K562 (cell line): ENCODE measurements around the gene ECI2. TPM values are rescaled to one million over a fixed set of nuclear protein-coding genes. Genes with fewer than 3 reads are reported as not detected.

Source experiments
- ATAC-seq: fragments of 200-7000 bp; cut with Tn5 transposase; 3 replicates; pipeline ENCODE4 v1.9.1; 2020; ENCODE audit warnings: moderate library complexity
- BruUV-seq: library from RNA; stranded (reverse); fragments of 400-500 nt; replicated peaks from 2 replicates; lab custom pipeline; 2021; lab: Mats Ljungman, UMichigan
- CTCF ChIA-PET: fragments of 300-600 bp; formaldehyde crosslinking; extraction: SDS; loops from one replicate; lab custom pipeline; 2021; ENCODE audit warnings: low intra/inter-chr PET ratio; lab: Yijun Ruan, JAX
- POLR2A ChIA-PET: fragments of 300-600, 350-650 bp; sonication (Branson Sonifier 250); formaldehyde crosslinking; extraction: SDS; loops from one replicate; lab custom pipeline; 2021; ENCODE audit warnings: antibody characterized with exemption, inconsistent platforms; lab: Yijun Ruan, JAX
- DNase-seq, 4 experiments: peaks; one replicate each; pipeline versions ENCODE4 v3.0.0 to v3.0.0-alpha.2; 2011 to 2018; ENCODE audit warnings: low spot score in 3 of 4, mixed read lengths in 3 of 4; ENCODE audit errors: extremely low read depth in 1 of 4
- FAIRE-seq: peaks from 2 replicates; lab custom pipeline; 2011; peaks lifted over from hg19 to GRCh38; lab: Jason Lieb, UNC
- H2AFZ ChIP-seq: 2 replicates; pipeline ENCODE4 v1.6.0; 2011; ENCODE audit warnings: low read depth, low read length, control low read depth, inconsistent platforms
- H3K27ac ChIP-seq: fragments of 200-600 bp; 3 replicates; pipeline ENCODE4 v1.8.0; 2011; ENCODE audit warnings: low read depth, mild to moderate bottlenecking, control low read depth, inconsistent platforms, low read length, moderate library complexity, mixed read lengths; ENCODE audit errors: extremely low read depth
- H3K27me3 ChIP-seq, 2 experiments: fragments of 300-600 bp in 1 of 2; 2 replicates in 1 of 2; 3 replicates in 1 of 2; pipeline versions ENCODE4 v1.6.0 to v1.8.0; 2011; ENCODE audit warnings: inconsistent platforms in 2 of 2, low read length in 2 of 2, mild to moderate bottlenecking in 1 of 2, mixed read lengths in 1 of 2, moderate library complexity in 1 of 2; ENCODE audit not compliant: control insufficient read depth in 2 of 2, insufficient read depth in 2 of 2
- H3K36me3 ChIP-seq: fragments of 300-600 bp; 3 replicates; pipeline ENCODE4 v1.8.0; 2011; ENCODE audit warnings: mild to moderate bottlenecking, low read length, inconsistent platforms; ENCODE audit not compliant: control insufficient read depth, insufficient read depth
- H3K4me1 ChIP-seq, 2 experiments: fragments of 200-600 bp in 1 of 2; replicated peaks in 1 of 2; 2 replicates in 1 of 2; 3 replicates in 1 of 2; pipeline versions ENCODE4 v1.5.1 to v1.8.0; 2011; ENCODE audit warnings: inconsistent platforms in 2 of 2, low read length in 2 of 2, mild to moderate bottlenecking in 1 of 2, mixed read lengths in 1 of 2, moderate library complexity in 1 of 2; ENCODE audit not compliant: control insufficient read depth in 2 of 2, insufficient read depth in 2 of 2
- H3K4me2 ChIP-seq: 2 replicates; pipeline ENCODE4 v1.6.1; 2011; ENCODE audit warnings: low read length, control low read depth, inconsistent platforms, mixed read lengths; ENCODE audit not compliant: insufficient read depth
- H3K4me3 ChIP-seq: fragments of 200-600 bp; sonication (generic), shearing (Covaris generic); 2 replicates; pipeline ENCODE4 v1.5.1; 2016; ENCODE audit warnings: control low read depth, inconsistent platforms
- H3K79me2 ChIP-seq: fragments of 200-600 bp; 3 replicates; pipeline ENCODE4 v1.8.0; 2011; ENCODE audit warnings: low read length, inconsistent platforms; ENCODE audit not compliant: control insufficient read depth, insufficient read depth
- H3K9ac ChIP-seq, 2 experiments: 2 replicates each; pipeline versions ENCODE4 v1.6.0 to v1.6.1; 2011; ENCODE audit warnings: low read depth in 2 of 2, low read length in 2 of 2, control low read depth in 1 of 2, inconsistent platforms in 1 of 2, mild to moderate bottlenecking in 1 of 2, mixed read lengths in 1 of 2; ENCODE audit not compliant: insufficient read depth in 1 of 2
- H3K9me1 ChIP-seq: one replicate; pipeline ENCODE4 v1.6.0; 2011; ENCODE audit warnings: inconsistent platforms, mild to moderate bottlenecking, low read length, moderate library complexity; ENCODE audit not compliant: control insufficient read depth, insufficient read depth
- H3K9me3 ChIP-seq: replicated peaks from 2 replicates; pipeline ENCODE4 v1.5.1; 2011; ENCODE audit warnings: low read depth, low read length, inconsistent platforms; ENCODE audit not compliant: control insufficient read depth, insufficient read depth
- H4K20me1 ChIP-seq: replicated peaks from 2 replicates; pipeline ENCODE4 v1.6.1; 2011; ENCODE audit warnings: low read length, inconsistent platforms, mixed read lengths; ENCODE audit not compliant: control insufficient read depth, insufficient read depth
- ATF4 ChIP-seq: fragments of 450-650 bp; formaldehyde crosslinking; IDR thresholded peaks from 2 replicates; pipeline ENCODE4 v1.4.0; 2022; ENCODE audit warnings: mild to moderate bottlenecking, moderate library complexity
- CBFA2T3 ChIP-seq: fragments of 450-650 bp; IDR thresholded peaks from 2 replicates; pipeline ENCODE4 v1.6.1; 2017
- CBX2 ChIP-seq: fragments of 200-600 bp; sonication (generic); IDR thresholded peaks from one replicate; pipeline ENCODE4 v1.6.1; 2012; ENCODE audit warnings: mild to moderate bottlenecking, low read length, inconsistent platforms; ENCODE audit not compliant: insufficient read depth, poor library complexity, severe bottlenecking
- CEBPG ChIP-seq, 3 experiments: fragments of 200-800 bp in 1 of 3; sonication (Bioruptor generic) in 1 of 3; sonication (generic) in 1 of 3; formaldehyde crosslinking in 1 of 3; IDR thresholded peaks in 2 of 3; conservative IDR thresholded peaks in 1 of 3; 2 replicates each; pipeline versions ENCODE4 v1.6.1 to v1.8.0; 2016 to 2022; ENCODE audit warnings: missing compliant biosample characterization in 2 of 3, missing genetic modification characterization in 2 of 3, mild to moderate bottlenecking in 1 of 3, missing genetic modification reagents in 1 of 3
- KAT8 ChIP-seq: fragments of 450-650 bp; IDR thresholded peaks from 2 replicates; pipeline ENCODE4 v1.6.1; 2016; ENCODE audit warnings: low read depth, mild to moderate bottlenecking
- NRF1 ChIP-seq, 2 experiments: fragments of 450-650 bp; IDR thresholded peaks in 1 of 2; conservative IDR thresholded peaks in 1 of 2; 2 replicates each; pipeline ENCODE4 v1.6.1; 2014; ENCODE audit warnings: mild to moderate bottlenecking in 2 of 2
- NUFIP1 ChIP-seq: fragments of 450-650 bp; IDR thresholded peaks from 2 replicates; pipeline ENCODE4 v1.6.1; 2018; ENCODE audit not compliant: partially characterized antibody
- SMARCA5 ChIP-seq: fragments of 450-650 bp; IDR thresholded peaks from 2 replicates; pipeline ENCODE4 v1.6.1; 2016
- TEAD2 ChIP-seq: fragments of 450-650 bp; IDR thresholded peaks from 2 replicates; pipeline ENCODE4 v1.6.1; 2016; ENCODE audit warnings: missing genetic modification characterization, control low read depth, missing compliant biosample characterization
- ZKSCAN8 ChIP-seq: fragments of 200-800 bp; sonication (Bioruptor generic); IDR thresholded peaks from 2 replicates; pipeline ENCODE4 v1.6.1; 2016; ENCODE audit warnings: missing genetic modification characterization, missing compliant biosample characterization
- ZNF3 ChIP-seq: fragments of 250-450 bp; sonication (Bioruptor Pico); IDR thresholded peaks from 2 replicates; pipeline ENCODE4 v1.5.0; 2021; ENCODE audit warnings: mild to moderate bottlenecking, moderate library complexity
- ZNF398 ChIP-seq: fragments of 250-450 bp; sonication (Bioruptor Pico); IDR thresholded peaks from 2 replicates; pipeline ENCODE4 v1.8.0; 2021; ENCODE audit warnings: moderate library complexity, mild to moderate bottlenecking, inconsistent platforms
- ZNF589 ChIP-seq: fragments of 200-800 bp; sonication (Bioruptor generic); IDR thresholded peaks from 2 replicates; pipeline ENCODE4 v1.6.1; 2016; ENCODE audit warnings: low read depth, missing genetic modification characterization, missing compliant biosample characterization
- ZNF609 ChIP-seq: sonication (generic); formaldehyde crosslinking; IDR thresholded peaks from 2 replicates; pipeline ENCODE4 v1.8.1; 2023; ENCODE audit warnings: missing genetic modification reagents, mild to moderate bottlenecking, borderline replicate concordance
- ZNF780A ChIP-seq: fragments of 250-450 bp; sonication (Bioruptor Pico); IDR thresholded peaks from 2 replicates; pipeline ENCODE4 v1.5.0; 2021; ENCODE audit warnings: mild to moderate bottlenecking
- WGBS: fragments of 100-300 bp; shearing (Covaris generic); methylation state at CpG from one replicate; pipeline ENCODE4 v1.1.6; 2016; ENCODE audit warnings: low coverage, mixed read lengths; ENCODE audit not compliant: insufficient coverage; ENCODE audit errors: missing lambda C conversion rate; 5-methylcytosine and 5-hydroxymethylcytosine counted together
- in situ Hi-C: fragments of 300-500 bp; cut with MboI; formaldehyde crosslinking; loops from 4 replicates; pipeline ENCODE4 v1.15.0; 2018; ENCODE audit warnings: inconsistent platforms, mixed read lengths
- intact Hi-C: fragments of 100-400 bp; cut with micrococcal nuclease; formaldehyde crosslinking; loops from 2 replicates; pipeline ENCODE4 v1.14.2; 2022
- polyA plus RNA-seq, 8 experiments: library from polyadenylated mRNA; depleted of rRNA in 4 of 8; stranded (reverse) in 5 of 8; unstranded in 3 of 8; fragments of >200 nt; fragmentation: Nextera tagmentation in 2 of 8; fragmentation: Illumina TruSeq in 1 of 8; extraction: Ambion mirVana in 2 of 8; extraction: Trizol in 1 of 8; gene quantifications; 2 replicates each; pipeline versions ENCODE4 v1.2.1 to v1.2.3, GENCODE V29; 2011 to 2014; ENCODE audit warnings: inconsistent platforms in 1 of 8, missing spikeins in 1 of 8
- total RNA-seq, 7 experiments: library from RNA; depleted of rRNA in 6 of 7; stranded (reverse); fragments of >200 nt in 6 of 7; fragmentation: Illumina TruSeq in 2 of 7; extraction: Trizol in 2 of 7; gene quantifications; 2 replicates each; pipeline versions ENCODE4 v1.2.1 to v1.2.3, GENCODE V29; 2011 to 2021; ENCODE audit warnings: low replicate concordance in 1 of 7

The ECI2 gene
- total and polyA plus RNA-seq, 9 of the 15 experiments (the other 6 are each of a cell fraction or from before 2014, with no cell fraction given) = 80.7 to 377 (median 142) TPM

GRCh38 chr6:4136354-4136831, 1.0 kb upstream of the ECI2 start:
- Histone ChIP-seq H3K4me1 (peaks cover 9 to 14% of the 10 kb centered on the region in 2 experiments), H3K9me3 (no peaks in the 10 kb centered on the region), H3K4me3 (peak overlapping the region; percentile 49), H3K4me2 (peak overlapping the region; percentile 75), H3K9ac (peak overlapping the region; percentile 58 to 90), H3K79me2 (peaks cover 38% of the 10 kb centered on the region), H3K27me3 (no peaks in the 10 kb centered on the region), H2AFZ (peak overlapping the region; percentile 77), H4K20me1 (no peaks in the 10 kb centered on the region), H3K27ac (peak overlapping the region; percentile 47), H3K9me1 (no peaks in the 10 kb centered on the region), H3K36me3 (peaks cover 21% of the 10 kb centered on the region)
- CTCF ChIA-PET = no interaction called here
- DNase-seq = no peak
- 0% methylated on average over 1 of the region's 1 CpG for WGBS
- intact Hi-C loops (loop anchor here (5.0 kb wide), 1 partner anchor 79 kb away; no protein-coding TSS in a partner anchor), in situ Hi-C loops (no loop called here)
- BruUV-seq = TSS peak; percentile 84
- FAIRE-seq = no peak
- no peak for ATAC-seq
- POLR2A ChIA-PET = interaction anchor here (0.6 to 2.0 kb wide), 8 partner anchors 8 to 1098 kb away, joined by 3 to 7 read pairs (median 4); no protein-coding TSS in a partner anchor
- TF ChIP-seq SMARCA5 (0 out of 2 replicates have a peak, but pooled peaks have one; percentile 0), ZNF780A (no peak), NUFIP1 (no peak), ZNF398 (CRISPR knock-in tag) (no peak), KAT8 (no peak), ZNF3 (CRISPR knock-in tag) (no peak), CEBPG (CRISPR knock-in tag; IDR thresholded peaks at IDR 0.05) (no peak), CEBPG (tag; conservative IDR thresholded peaks at IDR 0.05 in 1 of 2, IDR thresholded peaks at IDR 0.05 in 1 of 2) (no peak), CBX2 (no peak), ATF4 (CRISPR knock-in tag) (no peak), ZKSCAN8 (CRISPR knock-in tag) (no peak), NRF1 (conservative IDR thresholded peaks at IDR 0.05 in 1 of 2, IDR thresholded peaks at IDR 0.05 in 1 of 2) (0 out of 4 replicates have a peak, but pooled peaks of 1 of the 2 experiments have one; percentile 1), ZNF589 (CRISPR knock-in tag) (no peak), ZNF609 (CRISPR knock-in tag) (no peak), CBFA2T3 (peak; percentile 1; the same call in 1 of the 2 replicates), TEAD2 (tag) (no peak)
